ENCODE data around the gene LRRC37A3. TPM values are rescaled to one million over a fixed set of nuclear protein-coding genes. Genes with fewer than 3 reads are reported as not detected.
"Not testable (repeated sequence)": the region's sequence is repeated elsewhere in the genome, so short reads cannot be mapped to it uniquely, and the experiment has no call there.

The LRRC37A3 gene
- total and polyA plus RNA-seq, 3 donors from 2014 or later, result 20.4 to 41.8 (median 39.5) TPM

DNA sequence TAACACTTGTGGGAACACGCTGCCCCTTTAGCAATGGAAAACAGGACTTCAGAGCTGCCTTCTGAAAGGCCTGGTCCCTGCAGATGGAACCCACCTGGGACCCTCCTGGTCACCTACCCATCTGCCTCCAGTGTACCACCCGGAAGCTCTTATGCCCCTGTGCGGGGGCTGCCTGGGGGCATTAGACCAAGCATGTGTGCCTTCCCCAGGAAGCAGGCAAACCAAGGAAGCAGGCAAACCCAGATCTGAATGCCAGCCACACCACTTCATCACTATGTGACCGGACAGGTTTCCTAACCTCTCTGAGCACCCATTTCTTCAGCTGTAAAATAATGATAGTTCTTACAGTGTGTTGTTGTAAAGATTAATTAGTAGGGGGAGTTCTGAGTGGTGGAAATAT is 20.8 kb upstream of the LRRC37A3 start:
- no peaks in the 10 kb centered on the region for H3K4me1 ChIP-seq
- no peak for TF ChIP-seq POLR2A (IDR thresholded peaks at IDR 0.05)
- TF ChIP-seq, protein P1, sequence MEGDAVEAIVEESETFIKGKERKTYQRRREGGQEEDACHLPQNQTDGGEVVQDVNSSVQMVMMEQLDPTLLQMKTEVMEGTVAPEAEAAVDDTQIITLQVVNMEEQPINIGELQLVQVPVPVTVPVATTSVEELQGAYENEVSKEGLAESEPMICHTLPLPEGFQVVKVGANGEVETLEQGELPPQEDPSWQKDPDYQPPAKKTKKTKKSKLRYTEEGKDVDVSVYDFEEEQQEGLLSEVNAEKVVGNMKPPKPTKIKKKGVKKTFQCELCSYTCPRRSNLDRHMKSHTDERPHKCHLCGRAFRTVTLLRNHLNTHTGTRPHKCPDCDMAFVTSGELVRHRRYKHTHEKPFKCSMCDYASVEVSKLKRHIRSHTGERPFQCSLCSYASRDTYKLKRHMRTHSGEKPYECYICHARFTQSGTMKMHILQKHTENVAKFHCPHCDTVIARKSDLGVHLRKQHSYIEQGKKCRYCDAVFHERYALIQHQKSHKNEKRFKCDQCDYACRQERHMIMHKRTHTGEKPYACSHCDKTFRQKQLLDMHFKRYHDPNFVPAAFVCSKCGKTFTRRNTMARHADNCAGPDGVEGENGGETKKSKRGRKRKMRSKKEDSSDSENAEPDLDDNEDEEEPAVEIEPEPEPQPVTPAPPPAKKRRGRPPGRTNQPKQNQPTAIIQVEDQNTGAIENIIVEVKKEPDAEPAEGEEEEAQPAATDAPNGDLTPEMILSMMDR (IDR thresholded peaks at IDR 0.05), result no peak
- 94 to 96% methylated on average over 4 of the region's 4 CpGs for WGBS, 2 donors
- H3K9me3 ChIP-seq, result no peaks in the 10 kb centered on the region
- H3K36me3 ChIP-seq (ENCODE audit: low read depth, missing control alignments), result no peaks in the 10 kb centered on the region
- intact Hi-C loops (cut with DNase I; ENCODE audit: low total_unique reads), result no loop called here
- no peaks in the 10 kb centered on the region for H3K27me3 ChIP-seq
- no peak for DNase-seq
- H3K4me3 ChIP-seq, result no peak overlapping the region
- no peak overlapping the region for H3K27ac ChIP-seq

DNA sequence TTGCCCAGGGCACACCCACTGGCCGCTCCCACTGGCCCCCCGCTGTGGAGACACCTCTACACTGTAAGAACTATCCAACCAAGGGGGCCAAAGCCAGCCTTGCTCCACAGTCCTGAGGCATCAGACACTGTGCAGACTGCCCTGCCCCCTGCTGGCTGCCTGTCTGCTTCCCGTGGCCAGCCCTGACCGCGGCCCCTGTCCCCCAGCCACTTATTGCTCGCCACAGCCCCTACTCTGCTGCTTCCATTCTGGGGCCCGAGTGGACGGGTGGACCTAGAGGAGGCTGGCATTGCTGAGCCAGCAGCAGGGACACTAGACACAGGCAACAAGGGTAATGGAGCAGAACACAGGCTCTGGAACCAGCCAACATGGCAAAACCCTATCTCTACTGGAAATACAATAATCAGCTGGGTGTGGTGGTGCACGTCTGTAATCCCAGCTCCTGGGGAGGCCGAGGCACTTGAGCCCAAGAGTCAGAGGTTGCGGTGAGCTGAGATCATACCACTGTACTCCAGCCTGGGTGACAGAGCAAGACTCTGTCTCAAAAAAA is 19.7 kb upstream of the LRRC37A3 start:
- no peak overlapping the region for H3K4me3 ChIP-seq
- TF ChIP-seq, protein P1 (IDR thresholded peaks at IDR 0.05), result peak in 2 of 3 experiments; percentile 46 to 54
- no peak for TF ChIP-seq POLR2A (IDR thresholded peaks at IDR 0.05)
- H3K27ac ChIP-seq, result no peak overlapping the region
- peak; percentile 48 for DNase-seq
- intact Hi-C loops (cut with DNase I; ENCODE audit: low total_unique reads), result no loop called here
- 63 to 70% methylated on average over 6 to 11 of the region's 11 CpGs for WGBS, 2 donors
- H3K9me3 ChIP-seq, result no peaks in the 10 kb centered on the region
- H3K36me3 ChIP-seq (ENCODE audit: low read depth, missing control alignments), result no peaks in the 10 kb centered on the region
- H3K27me3 ChIP-seq, result no peaks in the 10 kb centered on the region
- H3K4me1 ChIP-seq, result no peaks in the 10 kb centered on the region

- intact Hi-C loops (cut with DNase I; ENCODE audit: low total_unique reads), result no loop called here
- no peak overlapping the region for H3K4me3 ChIP-seq
These were observed 19.0 kb upstream of the LRRC37A3 start for GRCh38 chr17:64938290-64938689.

GRCh38 chr17:64936117-64936516 is 16.8 kb upstream of the LRRC37A3 start:
- Histone ChIP-seq H3K36me3 (ENCODE audit: low read depth, missing control alignments) (no peaks in the 10 kb centered on the region), H3K4me1 (no peaks in the 10 kb centered on the region), H3K9me3 (no peaks in the 10 kb centered on the region), H3K27ac (no peak overlapping the region), H3K4me3 (no peak overlapping the region), H3K27me3 (no peaks in the 10 kb centered on the region)
- TF ChIP-seq, protein P1 (IDR thresholded peaks at IDR 0.05), result no peak
- TF ChIP-seq POLR2A (IDR thresholded peaks at IDR 0.05), result no peak
- intact Hi-C loops (cut with DNase I; ENCODE audit: low total_unique reads), result no loop called here
- no peak for DNase-seq
- WGBS, 2 donors, result 89 to 91% methylated on average over 4 to 10 of the region's 10 CpGs

More at GRCh38 chr17:64938290-64938689, 19.0 kb upstream of the LRRC37A3 start:
- TF ChIP-seq POLR2A (IDR thresholded peaks at IDR 0.05), result no peak
- TF ChIP-seq, protein P1 (IDR thresholded peaks at IDR 0.05), result no peak
- DNase-seq, result no peak
- Histone ChIP-seq H3K27ac (no peak overlapping the region), H3K9me3 (no peaks in the 10 kb centered on the region), H3K27me3 (no peaks in the 10 kb centered on the region), H3K36me3 (ENCODE audit: low read depth, missing control alignments) (no peaks in the 10 kb centered on the region), H3K4me1 (no peaks in the 10 kb centered on the region)

GRCh38 chr17:64934284-64934778 is 15.1 kb upstream of the LRRC37A3 start:
- intact Hi-C loops (cut with DNase I; ENCODE audit: low total_unique reads); H3K4me3 ChIP-seq; H3K27ac ChIP-seq; DNase-seq; H3K4me1 ChIP-seq; H3K27me3 ChIP-seq; H3K36me3 ChIP-seq (ENCODE audit: low read depth, missing control alignments); H3K9me3 ChIP-seq: not testable (repeated sequence)
- WGBS, 2 donors, result 86 to 92% methylated on average over 4 to 6 of the region's 6 CpGs

- H3K4me1 ChIP-seq; intact Hi-C loops (cut with DNase I; ENCODE audit: low total_unique reads); H3K27me3 ChIP-seq; H3K4me3 ChIP-seq; H3K36me3 ChIP-seq (ENCODE audit: low read depth, missing control alignments); H3K9me3 ChIP-seq; H3K27ac ChIP-seq; DNase-seq: not testable (repeated sequence)
- 85 to 86% methylated on average over 3 of the region's 3 CpGs for WGBS, 2 donors
These were observed 13.6 kb upstream of the LRRC37A3 start for GRCh38 chr17:64932850-64933249.

- intact Hi-C loops (cut with DNase I; ENCODE audit: low total_unique reads); H3K4me3 ChIP-seq; H3K27me3 ChIP-seq; H3K36me3 ChIP-seq (ENCODE audit: low read depth, missing control alignments); DNase-seq; H3K27ac ChIP-seq; H3K9me3 ChIP-seq; H3K4me1 ChIP-seq: not testable (repeated sequence)
- WGBS, 2 donors, result 74 to 79% methylated on average over 7 of the region's 7 CpGs
These were observed 11.1 kb upstream of the LRRC37A3 start for GRCh38 chr17:64930374-64930773.

- H3K4me1 ChIP-seq; H3K36me3 ChIP-seq (ENCODE audit: low read depth, missing control alignments); DNase-seq; intact Hi-C loops (cut with DNase I; ENCODE audit: low total_unique reads); H3K4me3 ChIP-seq; H3K9me3 ChIP-seq; H3K27me3 ChIP-seq; H3K27ac ChIP-seq: not testable (repeated sequence)
- 87 to 93% methylated on average over 4 to 5 of the region's 6 CpGs for WGBS, 2 donors
These were observed 10.3 kb upstream of the LRRC37A3 start for GRCh38 chr17:64929419-64930209.

Measured in testis (tissue), 3 donors.